ENCODE results near the gene ATAT1. TPM values are rescaled to one million over a fixed set of nuclear protein-coding genes. Genes with fewer than 3 reads are reported as not detected.

ATAT1 gene
- total and polyA plus RNA-seq, 2 of the 13 experiments (the other 11 are each of a cell fraction or from before 2014, with no cell fraction given): 9.2 to 23.6 TPM

- TF ChIP-seq ZNF124 (CRISPR knock-in tag; IDR thresholded peaks at IDR 0.05) (peak; percentile 27), ZNF292 (CRISPR knock-in tag; IDR thresholded peaks at IDR 0.05; ENCODE audit: borderline replicate concordance, low read depth) (peak; percentile 45; the same call in 1 of the 2 replicates), RAD21 (CRISPR knock-in tag; IDR thresholded peaks at IDR 0.05) (peak; percentile 71), SCMH1 (CRISPR knock-in tag; IDR thresholded peaks at IDR 0.05; ENCODE audit: borderline replicate concordance) (no peak), ARNTL (CRISPR knock-in tag; IDR thresholded peaks at IDR 0.05) (no peak), NR2F2 (IDR thresholded peaks at IDR 0.05; ENCODE audit: borderline replicate concordance, low read depth) (no peak), HNF1A (IDR thresholded peaks at IDR 0.05; ENCODE audit: low read depth) (no peak), HNF1A (CRISPR knock-in tag; IDR thresholded peaks at IDR 0.05; ENCODE audit: borderline replicate concordance) (no peak; the same call in 1 of the 2 replicates), RBAK (CRISPR knock-in tag; IDR thresholded peaks at IDR 0.05) (no peak), CAMTA2 (CRISPR knock-in tag; IDR thresholded peaks at IDR 0.05; ENCODE audit: borderline replicate concordance) (no peak), ZNF343 (CRISPR knock-in tag; IDR thresholded peaks at IDR 0.05) (no peak), MTF2 (CRISPR knock-in tag; IDR thresholded peaks at IDR 0.05; ENCODE audit: borderline replicate concordance) (no peak), ZNF460 (CRISPR knock-in tag; IDR thresholded peaks at IDR 0.05; ENCODE audit: borderline replicate concordance) (no peak; the same call in 1 of the 2 replicates), MXD1 (CRISPR knock-in tag; IDR thresholded peaks at IDR 0.05) (0 out of 2 replicates have a peak, but pooled peaks have one; percentile 22), ETV6 (CRISPR knock-in tag; conservative IDR thresholded peaks at IDR 0.05) (no peak; the same call in 1 of the 2 replicates), SNRNP70 (IDR thresholded peaks at IDR 0.05; ENCODE audit: low read depth, low read length) (no peak), CBFB (CRISPR knock-in tag; IDR thresholded peaks at IDR 0.05) (peak; percentile 85; the same call in 1 of the 2 replicates), TOPORS (CRISPR knock-in tag; IDR thresholded peaks at IDR 0.05) (0 out of 2 replicates have a peak, but pooled peaks have one; percentile 43), ZBTB42 (CRISPR knock-in tag; IDR thresholded peaks at IDR 0.05) (peak; percentile 80; the same call in 1 of the 2 replicates), ZNF512B (CRISPR knock-in tag; IDR thresholded peaks at IDR 0.05; ENCODE audit: borderline replicate concordance) (no peak), ZNF33B (CRISPR knock-in tag; IDR thresholded peaks at IDR 0.05) (peak; percentile 88), ZNF121 (CRISPR knock-in tag; IDR thresholded peaks at IDR 0.05) (peak; percentile 71)
Observed at GRCh38 chr6:30672445-30673253, 46.0 kb downstream of the ATAT1 start, which contains the start of gene DHX16 (continued).
